HG02763 (cell line): ENCODE results near the gene SPATA1.
"Not testable (repeated sequence)": the region's sequence is repeated elsewhere in the genome, so short reads cannot be mapped to it uniquely, and the experiment has no call there.

ENCODE experiments used
- ATAC-seq: cut with Tn5 transposase; IDR thresholded peaks from one replicate; pipeline ENCODE4 v1.9.1; 2021; ENCODE audit warnings: mild to moderate bottlenecking, moderate library complexity; ENCODE audit not compliant: unreplicated experiment

SPATA1 gene

GRCh38 chr1:84584126-84584525 is 77.9 kb downstream of the SPATA1 start:
- no peak for ATAC-seq

DNA sequence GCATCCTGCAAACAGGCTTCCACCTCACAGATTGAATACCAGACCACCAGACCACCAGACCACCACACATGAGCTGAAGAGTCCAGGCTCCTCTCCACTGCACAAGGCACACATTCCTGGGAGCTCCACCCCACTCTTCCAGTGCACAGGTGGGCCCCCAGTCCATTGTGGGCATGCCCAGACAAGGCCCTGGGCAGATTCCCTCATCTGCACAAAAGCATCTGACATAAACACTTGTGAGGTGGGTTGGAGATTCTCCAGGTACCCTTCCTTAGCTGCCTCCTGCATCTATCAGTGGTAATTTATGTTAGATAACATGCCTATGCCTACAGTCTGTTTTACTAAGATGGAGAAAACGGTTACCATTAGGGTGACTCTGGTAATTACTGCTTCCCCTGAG is 79.6 kb downstream of the SPATA1 start:
- no peak for ATAC-seq

GRCh38 chr1:84587099-84587498 is 80.9 kb downstream of the SPATA1 start:
- ATAC-seq = no peak

- ATAC-seq = not testable (repeated sequence)
Observed at GRCh38 chr1:84594959-84595358, 88.8 kb downstream of the SPATA1 start.

DNA sequence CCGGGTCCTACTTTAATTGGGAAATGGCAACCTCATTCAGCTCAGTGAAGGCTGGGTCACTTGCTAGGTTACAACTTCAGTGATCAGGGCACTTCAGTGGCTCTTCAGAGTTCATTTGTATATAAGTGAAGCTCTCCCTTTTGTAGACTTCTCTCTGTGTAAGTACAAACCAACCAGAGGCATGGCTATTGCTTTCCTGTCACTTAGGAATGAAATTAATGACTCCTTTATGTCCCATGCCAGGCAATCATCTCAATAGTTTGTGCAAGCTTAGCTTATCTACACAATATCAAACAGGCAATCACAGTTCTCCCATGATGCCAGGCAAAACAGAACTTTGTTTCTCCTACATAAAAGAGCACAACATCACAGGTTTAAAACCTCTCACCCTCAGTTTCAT is 90.8 kb downstream of the SPATA1 start:
- ATAC-seq = no peak

- ATAC-seq = no peak
Observed at GRCh38 chr1:84598418-84598817, 92.2 kb downstream of the SPATA1 start.

DNA sequence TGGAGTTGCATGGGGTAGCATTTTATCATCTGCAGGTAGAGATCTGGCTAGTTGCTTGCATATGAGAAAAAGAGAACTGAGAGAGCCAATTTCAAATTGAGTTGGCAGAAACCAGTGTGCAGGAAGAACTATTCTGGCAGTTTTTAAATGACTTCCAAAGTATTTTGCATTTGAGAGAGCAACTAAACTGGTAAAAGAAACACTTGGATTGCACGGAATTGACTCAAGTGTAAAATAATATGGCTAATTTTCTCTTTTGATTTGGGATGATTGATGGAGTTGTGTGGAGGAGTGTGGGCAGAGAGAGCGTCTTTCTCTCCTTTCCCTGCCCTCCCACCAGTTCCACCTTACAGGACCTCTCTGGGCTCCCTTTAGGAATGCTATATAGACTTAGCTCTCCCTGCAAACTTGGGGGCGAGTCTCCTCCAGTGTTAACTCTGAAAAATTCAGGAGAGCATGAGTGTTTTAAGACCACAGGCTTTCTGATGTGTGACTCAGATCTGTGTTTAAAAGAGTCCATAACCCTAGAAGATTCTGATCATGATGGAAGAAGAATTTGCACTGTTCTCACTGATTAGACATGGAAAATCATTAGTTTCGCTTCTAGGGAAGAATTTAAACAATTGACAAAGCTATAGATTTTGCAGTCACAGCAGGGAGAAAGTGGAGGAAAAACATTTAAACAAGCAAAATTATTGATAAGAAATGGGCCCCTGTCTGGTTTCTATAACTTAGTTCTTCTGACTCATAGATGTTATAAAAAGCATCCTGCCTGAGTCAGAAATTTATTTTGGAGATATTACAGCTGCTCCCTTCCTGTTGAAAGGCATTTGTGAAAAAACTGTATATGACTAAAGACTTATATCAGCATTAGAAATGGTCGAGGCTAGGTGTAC is 92.9 kb downstream of the SPATA1 start:
- ATAC-seq = peak; percentile 80

GRCh38 chr1:84600796-84601195 is 94.6 kb downstream of the SPATA1 start:
- ATAC-seq = no peak

DNA sequence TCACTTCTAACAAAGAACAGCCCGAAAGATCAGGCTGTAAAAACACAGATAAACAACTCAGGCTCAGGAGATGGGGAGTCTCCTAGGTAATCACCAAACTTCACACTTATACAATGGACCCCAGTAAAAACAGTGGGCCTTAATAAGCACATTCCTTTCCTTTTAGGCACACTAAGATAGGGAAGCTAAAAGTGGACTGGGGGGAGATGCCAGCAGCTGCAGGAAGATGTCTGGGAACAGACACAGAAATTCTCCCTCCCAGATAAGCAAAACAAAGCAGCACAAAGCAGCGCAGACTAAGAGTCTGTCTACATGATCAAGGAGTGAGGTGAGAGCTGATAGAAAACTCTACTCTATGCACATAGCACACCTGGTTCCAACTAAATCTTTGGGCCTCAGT is 97.0 kb downstream of the SPATA1 start:
- ATAC-seq = no peak

DNA sequence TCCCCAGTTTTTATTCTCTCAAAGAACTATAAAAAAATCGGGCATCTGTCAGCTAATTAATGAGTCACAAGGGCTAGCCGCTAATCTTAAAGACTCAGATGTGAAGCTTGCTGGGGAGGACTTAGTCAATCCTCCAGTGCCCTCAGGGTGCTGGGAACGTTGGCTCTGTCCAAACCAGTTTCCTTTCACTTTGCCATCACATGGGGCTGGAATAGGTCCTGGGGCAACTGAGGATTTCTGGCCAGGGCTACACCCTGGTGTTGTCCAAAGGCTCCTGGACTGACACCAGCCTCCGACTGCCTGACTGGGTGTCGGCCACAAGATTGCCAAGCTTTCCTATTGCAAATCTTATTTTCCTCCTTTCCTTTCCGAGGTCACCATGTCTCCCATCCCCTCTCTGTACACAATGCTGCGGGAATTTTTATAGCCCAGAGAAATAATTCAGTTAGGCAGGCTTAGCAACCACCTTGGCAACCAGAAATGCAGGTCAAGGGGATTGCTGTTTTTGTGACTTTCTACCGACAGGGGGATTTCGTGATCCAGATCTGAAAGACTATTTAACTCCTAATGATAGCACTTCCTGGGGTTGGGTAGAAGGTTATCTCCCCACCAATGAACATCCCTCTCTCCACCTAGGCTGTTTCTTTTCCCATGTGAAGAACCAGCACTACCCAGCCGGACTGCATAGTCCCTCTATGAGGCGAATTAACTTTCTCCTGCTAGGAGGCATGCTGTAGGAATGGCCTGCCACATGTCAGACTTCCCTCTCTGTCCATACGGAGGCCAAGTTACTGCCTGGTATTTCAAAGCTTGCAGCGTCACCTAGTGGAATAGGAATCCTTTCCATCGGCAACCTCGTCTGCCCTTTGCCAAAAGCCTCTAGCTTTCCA is 98.0 kb downstream of the SPATA1 start:
- no peak for ATAC-seq

DNA sequence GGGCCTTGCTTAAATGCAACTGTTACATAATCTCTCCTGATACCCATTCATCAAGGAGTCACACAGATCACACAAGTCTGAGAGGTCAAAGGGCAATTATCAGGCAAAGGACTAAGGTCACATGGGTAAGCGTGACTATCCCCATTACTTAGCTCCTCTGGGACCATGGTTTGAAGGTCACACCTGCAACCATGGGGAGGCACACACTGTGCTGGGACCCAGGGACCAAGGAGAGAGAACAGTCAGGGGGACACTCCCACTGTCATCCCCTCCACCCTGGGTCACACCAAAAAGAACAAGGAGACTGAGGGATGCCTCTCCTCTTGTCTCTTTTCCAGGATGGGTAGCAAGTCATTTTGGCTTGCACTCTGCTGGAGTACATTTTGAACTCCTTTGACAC is 99.0 kb downstream of the SPATA1 start:
- no peak for ATAC-seq

DNA sequence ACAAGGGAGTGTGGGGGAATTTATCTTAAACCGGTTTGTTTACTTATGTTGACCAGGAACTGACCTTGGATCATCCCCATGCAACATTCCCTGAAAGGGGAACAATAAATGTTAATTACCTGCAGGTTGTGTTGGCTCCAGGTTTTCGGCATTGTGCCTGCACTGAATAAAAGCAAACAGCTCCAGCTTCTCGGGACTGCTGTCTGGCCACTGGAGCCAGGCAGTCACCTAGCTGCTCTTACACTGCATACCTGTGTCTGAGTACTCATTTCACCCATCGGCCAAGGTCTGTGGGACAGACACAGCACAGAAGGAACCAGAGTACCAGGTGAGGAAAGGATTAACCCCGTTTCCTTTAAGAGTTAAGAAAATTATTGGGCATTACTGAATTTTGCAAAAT is 100.8 kb downstream of the SPATA1 start:
- ATAC-seq = no peak

DNA sequence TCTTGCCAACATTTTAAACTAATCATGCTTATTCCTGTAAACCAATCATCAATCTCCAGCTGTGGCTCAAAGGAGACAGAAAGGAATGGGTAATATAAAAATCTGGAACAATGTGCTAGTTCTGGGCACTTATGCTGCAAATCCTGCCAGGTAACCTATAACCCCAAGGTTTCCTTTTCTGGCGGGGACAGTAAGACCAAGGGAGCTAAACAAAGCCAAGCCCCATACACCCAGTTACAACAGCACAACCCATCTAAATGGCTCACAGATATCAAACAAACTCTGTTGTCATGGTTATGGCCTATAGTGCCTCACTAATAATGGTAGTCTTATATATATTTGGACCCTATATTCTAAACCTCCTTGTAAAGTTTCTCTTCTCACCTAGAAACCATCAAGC is 104.9 kb downstream of the SPATA1 start:
- no peak for ATAC-seq

DNA sequence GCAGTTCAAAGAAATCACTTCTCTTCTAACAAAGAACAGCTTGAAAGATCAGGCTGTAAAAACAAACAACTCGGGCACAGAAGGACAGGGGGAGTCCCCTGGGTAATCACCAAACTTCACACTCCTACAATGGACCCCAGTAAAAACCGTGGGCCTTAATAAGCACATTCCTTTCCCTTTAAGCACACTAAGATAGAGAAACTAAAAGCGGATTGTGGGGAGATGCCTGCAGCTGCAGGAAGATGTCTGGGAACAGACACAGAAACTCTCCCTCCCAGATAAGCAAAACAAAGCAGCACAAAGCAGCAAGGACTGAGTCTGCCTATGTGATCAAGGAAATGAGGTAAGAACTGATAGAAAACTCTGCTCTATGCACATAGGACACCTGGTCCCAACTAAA is 105.6 kb downstream of the SPATA1 start:
- no peak for ATAC-seq

- no peak for ATAC-seq
Observed at GRCh38 chr1:84613026-84613425, 106.8 kb downstream of the SPATA1 start.

- ATAC-seq = no peak
Observed at GRCh38 chr1:84613887-84614286, 107.7 kb downstream of the SPATA1 start.

DNA sequence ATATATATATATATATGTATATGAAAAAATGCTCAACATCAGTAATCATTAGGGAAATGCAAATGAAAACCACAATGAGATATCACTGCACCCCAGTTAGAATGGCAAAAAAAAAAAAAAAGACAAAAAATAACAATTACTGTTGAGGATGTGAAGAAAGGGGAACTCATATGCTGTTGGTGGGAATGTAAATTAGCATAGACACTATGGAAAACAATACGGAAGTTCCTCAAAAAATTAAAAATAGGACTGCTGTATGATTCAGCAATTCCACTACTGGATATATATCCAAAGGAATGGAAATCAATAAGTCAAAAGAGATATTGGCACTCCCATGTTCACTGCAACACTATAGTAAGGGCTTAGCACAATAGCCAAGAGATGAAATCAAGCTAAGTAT is 109.6 kb downstream of the SPATA1 start:
- ATAC-seq = no peak
